Panc1 (cell line): ENCODE measurements around the gene CPHXL2. TPM values are rescaled to one million over a fixed set of nuclear protein-coding genes. Genes with fewer than 3 reads are reported as not detected.

Source experiments
- ATAC-seq: fragments of 200-7000 bp; cut with Tn5 transposase; 2 replicates; pipeline ENCODE4 v1.9.1; 2020; ENCODE audit warnings: mild to moderate bottlenecking, moderate library complexity
- BruUV-seq: library from RNA; stranded (reverse); fragments of 400-500 nt; replicated peaks from 2 replicates; lab custom pipeline; 2021; lab: Mats Ljungman, UMichigan
- CTCF ChIA-PET: fragments of 300-600 bp; sonication (Branson Sonifier 250); formaldehyde crosslinking; loops from one replicate; lab custom pipeline; 2022; ENCODE audit warnings: antibody characterized with exemption; lab: Charles Lee
- POLR2A ChIA-PET: fragments of 300-600 bp; sonication (Branson Sonifier 250); formaldehyde crosslinking; loops from one replicate; lab custom pipeline; 2022; ENCODE audit warnings: antibody characterized with exemption; lab: Charles Lee
- DNase-seq: peaks from one replicate; pipeline ENCODE4 v3.0.0-alpha.2; 2010; ENCODE audit warnings: low read depth, low spot score
- H3K27ac ChIP-seq: 2 replicates; pipeline ENCODE4 v1.5.1; 2011; ENCODE audit warnings: mild to moderate bottlenecking, low read length, inconsistent platforms
- H3K27me3 ChIP-seq: fragments of 200-500 bp; sonication (Bioruptor generic); 2 replicates; pipeline ENCODE4 v1.6.0; 2014; ENCODE audit warnings: low read length, inconsistent platforms; ENCODE audit not compliant: control insufficient read depth, insufficient read depth
- H3K36me3 ChIP-seq: fragments of 200-500 bp; sonication (Bioruptor generic); 2 replicates; pipeline ENCODE4 v1.5.1; 2014; ENCODE audit warnings: inconsistent platforms, mild to moderate bottlenecking, low read length, moderate library complexity; ENCODE audit not compliant: control insufficient read depth, insufficient read depth
- H3K4me1 ChIP-seq: 2 replicates; pipeline ENCODE4 v1.5.1; 2011; ENCODE audit warnings: inconsistent platforms, mild to moderate bottlenecking, low read length, moderate library complexity; ENCODE audit not compliant: control insufficient read depth, insufficient read depth
- H3K4me3 ChIP-seq, 2 experiments: 2 replicates each; pipeline ENCODE4 v1.5.1; 2011 to 2012; ENCODE audit warnings: low read depth in 2 of 2, low read length in 2 of 2, mild to moderate bottlenecking in 2 of 2, inconsistent platforms in 1 of 2, moderate library complexity in 1 of 2
- H3K9me3 ChIP-seq: fragments of 200-500 bp; sonication (Bioruptor generic); 2 replicates; pipeline ENCODE4 v1.5.1; 2014; ENCODE audit warnings: low read depth, mild to moderate bottlenecking, inconsistent platforms, low read length, moderate library complexity; ENCODE audit not compliant: control insufficient read depth, insufficient read depth
- CTCF ChIP-seq: fragments of 450-650 bp; IDR thresholded peaks from 2 replicates; pipeline ENCODE4 v1.5.1; 2017; ENCODE audit warnings: mild to moderate bottlenecking
- POLR2AphosphoS5 ChIP-seq: IDR thresholded peaks from 2 replicates; pipeline ENCODE4 v1.6.1; 2012; ENCODE audit warnings: mild to moderate bottlenecking, low read depth, low read length, moderate library complexity
- SIN3A ChIP-seq: IDR thresholded peaks from 2 replicates; pipeline ENCODE4 v1.6.1; 2012; ENCODE audit warnings: low read depth, mild to moderate bottlenecking, low read length, moderate library complexity, borderline replicate concordance; ENCODE audit not compliant: insufficient read depth
- TCF7L2 ChIP-seq: IDR thresholded peaks from 2 replicates; pipeline ENCODE4 v1.6.1; 2011; ENCODE audit warnings: mild to moderate bottlenecking, low read depth, low read length, inconsistent platforms
- in situ Hi-C: cut with HindIII; loops from 2 replicates; pipeline ENCODE4 v1.10.0; 2016; ENCODE audit warnings: low sequenced_read_pairs, low pct_unique_long_range_greater_than_20kb
- intact Hi-C: fragments of 100-400 bp; cut with micrococcal nuclease; formaldehyde crosslinking; loops from one replicate; pipeline ENCODE4 v1.10.0; 2022; ENCODE audit not compliant: unreplicated experiment
- total RNA-seq: library from RNA; stranded (reverse); gene quantifications from one replicate; pipeline ENCODE4 v1.2.1, GENCODE V29; 2021; ENCODE audit not compliant: unreplicated experiment
- TF ChIP-seq, protein P1 (sequence below), 2 experiments: IDR thresholded peaks; 2 replicates each; pipeline ENCODE4 v1.6.1; 2011 to 2012; ENCODE audit warnings: low read depth in 2 of 2, control low read depth in 1 of 2, low read length in 1 of 2, mild to moderate bottlenecking in 1 of 2, moderate library complexity in 1 of 2; ENCODE audit not compliant: insufficient read depth in 1 of 2

Gene CPHXL2
- total RNA-seq, 1 experiment from 2014 or later, result not detected

- POLR2A ChIA-PET, result interaction anchor here (0.7 kb wide), 1 partner anchor 13 kb away, joined by 5 read pairs; no protein-coding TSS in a partner anchor
- TF ChIP-seq, protein P1, sequence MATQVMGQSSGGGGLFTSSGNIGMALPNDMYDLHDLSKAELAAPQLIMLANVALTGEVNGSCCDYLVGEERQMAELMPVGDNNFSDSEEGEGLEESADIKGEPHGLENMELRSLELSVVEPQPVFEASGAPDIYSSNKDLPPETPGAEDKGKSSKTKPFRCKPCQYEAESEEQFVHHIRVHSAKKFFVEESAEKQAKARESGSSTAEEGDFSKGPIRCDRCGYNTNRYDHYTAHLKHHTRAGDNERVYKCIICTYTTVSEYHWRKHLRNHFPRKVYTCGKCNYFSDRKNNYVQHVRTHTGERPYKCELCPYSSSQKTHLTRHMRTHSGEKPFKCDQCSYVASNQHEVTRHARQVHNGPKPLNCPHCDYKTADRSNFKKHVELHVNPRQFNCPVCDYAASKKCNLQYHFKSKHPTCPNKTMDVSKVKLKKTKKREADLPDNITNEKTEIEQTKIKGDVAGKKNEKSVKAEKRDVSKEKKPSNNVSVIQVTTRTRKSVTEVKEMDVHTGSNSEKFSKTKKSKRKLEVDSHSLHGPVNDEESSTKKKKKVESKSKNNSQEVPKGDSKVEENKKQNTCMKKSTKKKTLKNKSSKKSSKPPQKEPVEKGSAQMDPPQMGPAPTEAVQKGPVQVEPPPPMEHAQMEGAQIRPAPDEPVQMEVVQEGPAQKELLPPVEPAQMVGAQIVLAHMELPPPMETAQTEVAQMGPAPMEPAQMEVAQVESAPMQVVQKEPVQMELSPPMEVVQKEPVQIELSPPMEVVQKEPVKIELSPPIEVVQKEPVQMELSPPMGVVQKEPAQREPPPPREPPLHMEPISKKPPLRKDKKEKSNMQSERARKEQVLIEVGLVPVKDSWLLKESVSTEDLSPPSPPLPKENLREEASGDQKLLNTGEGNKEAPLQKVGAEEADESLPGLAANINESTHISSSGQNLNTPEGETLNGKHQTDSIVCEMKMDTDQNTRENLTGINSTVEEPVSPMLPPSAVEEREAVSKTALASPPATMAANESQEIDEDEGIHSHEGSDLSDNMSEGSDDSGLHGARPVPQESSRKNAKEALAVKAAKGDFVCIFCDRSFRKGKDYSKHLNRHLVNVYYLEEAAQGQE (IDR thresholded peaks at IDR 0.05; ENCODE audit: insufficient read depth in 1 of 2, low read depth in 2 of 2, low read length in 1 of 2), result no peak
- Histone ChIP-seq H3K9me3 (no peaks in the 10 kb centered on the region), H3K36me3 (peaks cover 9% of the 10 kb centered on the region), H3K27ac (no peak overlapping the region), H3K4me1 (peaks cover 5% of the 10 kb centered on the region), H3K27me3 (no peaks in the 10 kb centered on the region), H3K4me3 (no peak overlapping the region)
- in situ Hi-C loops (no loop called here), intact Hi-C loops (no loop called here)
- no peak for DNase-seq
- ATAC-seq, result no peak
- no TSS peak for BruUV-seq
- CTCF ChIA-PET, result no interaction called here
Measured at GRCh38 chr16:75626806-75627205, 50.0 kb downstream of the CPHXL2 start.

GRCh38 chr16:75624921-75625334 is 51.9 kb downstream of the CPHXL2 start:
- ATAC-seq (no peak), DNase-seq (no peak)
- peaks cover 7% of the 10 kb centered on the region for H3K4me1 ChIP-seq
- in situ Hi-C loops (no loop called here), intact Hi-C loops (loop anchor here (5.0 kb wide), 1 partner anchor 153 kb away; no protein-coding TSS in a partner anchor)
- H3K27ac ChIP-seq, result no peak overlapping the region
- H3K4me3 ChIP-seq, result no peak overlapping the region
- BruUV-seq, result no TSS peak
- no peak for TF ChIP-seq POLR2AphosphoS5
- TF ChIP-seq CTCF, result no peak
- no peak for TF ChIP-seq TCF7L2
- TF ChIP-seq, protein P1 (IDR thresholded peaks at IDR 0.05; ENCODE audit: insufficient read depth in 1 of 2, low read depth in 2 of 2, low read length in 1 of 2), result no peak
- TF ChIP-seq SIN3A, result no peak
- ChIA-PET POLR2A (no interaction called here), CTCF (no interaction called here)
- H3K9me3 ChIP-seq, result no peaks in the 10 kb centered on the region
- no peaks in the 10 kb centered on the region for H3K27me3 ChIP-seq
- peaks cover 5% of the 10 kb centered on the region for H3K36me3 ChIP-seq
